HT-29 (cell line): ENCODE measurements around the gene LBHD1. TPM values are rescaled to one million over a fixed set of nuclear protein-coding genes. Genes with fewer than 3 reads are reported as not detected.
"Not testable (repeated sequence)": the region's sequence is repeated elsewhere in the genome, so short reads cannot be mapped to it uniquely, and the experiment has no call there.

ENCODE experiments used
- DNase-seq: peaks from one replicate; pipeline ENCODE4 v3.0.0-alpha.2; 2015; ENCODE audit warnings: low spot score
- small RNA-seq: library from RNA; depleted of rRNA; stranded (forward); fragments of <200 nt; gene quantifications from one replicate; pipeline ENCODE3, GENCODE V24; 2014
- total RNA-seq: library from RNA; depleted of rRNA; stranded (reverse); fragments of >200 nt; shearing (Covaris generic); gene quantifications from 2 replicates; pipeline ENCODE4 v1.2.3, GENCODE V29; 2014; rRNA removed

The LBHD1 gene
- total RNA-seq, 1 experiment from 2014 or later, result 13.3 TPM

GRCh38 chr11:62621027-62621566 is 51.0 kb downstream of the LBHD1 start:
- no peak for DNase-seq

DNA sequence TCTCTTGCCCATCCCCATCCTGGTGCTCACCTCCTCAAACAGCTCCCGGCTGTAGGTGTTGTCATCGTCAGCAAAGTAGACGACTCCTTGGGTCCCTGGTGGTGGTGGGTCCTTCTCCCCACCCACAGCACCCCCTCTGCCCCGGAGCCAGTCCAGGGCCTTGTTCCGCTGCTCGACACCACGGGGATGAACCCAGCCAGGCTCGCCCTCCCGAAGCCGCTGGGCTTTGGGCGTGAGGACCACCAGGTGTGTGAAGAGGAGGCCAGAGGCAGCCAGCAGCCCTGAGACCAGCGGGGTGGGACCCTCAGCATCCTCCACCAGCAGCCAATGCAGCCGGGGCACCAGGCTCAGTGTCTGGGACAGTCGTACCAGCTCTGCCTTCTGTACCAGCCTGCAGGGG is 55.1 kb downstream of the LBHD1 start:
- DNase-seq, result not testable (repeated sequence)

- no peak for DNase-seq
These were observed 56.5 kb downstream of the LBHD1 start for GRCh38 chr11:62615521-62615920.

- DNase-seq, result peak; percentile 58
These were observed 57.8 kb downstream of the LBHD1 start for GRCh38 chr11:62614275-62614674.

DNA sequence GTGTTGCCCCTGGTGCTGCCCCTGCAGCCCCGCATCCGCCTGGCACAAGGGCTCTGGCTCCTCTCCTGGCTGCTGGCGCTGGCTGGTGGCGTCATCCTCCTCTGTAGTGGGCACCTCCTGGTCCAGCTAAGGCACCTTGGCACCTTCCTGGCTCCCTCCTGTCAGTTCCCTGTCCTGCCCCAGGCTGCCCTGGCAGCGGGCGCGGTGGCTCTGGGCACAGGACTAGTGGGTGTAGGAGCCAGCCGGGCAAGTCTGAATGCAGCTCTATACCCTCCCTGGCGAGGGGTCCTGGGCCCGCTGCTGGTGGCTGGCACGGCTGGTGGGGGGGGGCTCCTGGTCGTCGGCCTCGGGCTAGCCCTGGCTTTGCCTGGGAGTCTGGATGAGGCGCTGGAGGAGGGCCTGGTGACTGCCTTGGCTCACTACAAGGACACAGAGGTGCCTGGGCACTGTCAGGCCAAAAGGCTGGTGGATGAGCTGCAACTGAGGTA is 58.7 kb downstream of the LBHD1 start:
- DNase-seq, result no peak

Small RNA genes within 50 kb of the gene (small RNA-seq; reads per million reads assigned to genes)
- not detected for gene SNORA57

Other genes starting within 250 kb of the LBHD1 start
- gene AHNAK, start 125.5 kb downstream of the LBHD1 start, total RNA-seq, result 281 and 282 TPM in 2 replicates
- 1,888 and 1,945 TPM in 2 replicates for gene EEF1G, start 98.4 kb downstream of the LBHD1 start, total RNA-seq
- 19.3 and 25.1 TPM in 2 replicates for gene TUT1, start 80.7 kb downstream of the LBHD1 start, total RNA-seq
- gene MTA2, start 70.4 kb downstream of the LBHD1 start, total RNA-seq, result 223 and 229 TPM in 2 replicates
- 72.3 and 72.5 TPM in 2 replicates for gene EML3, start 59.5 kb downstream of the LBHD1 start, total RNA-seq
- 10.9 and 13.6 TPM in 2 replicates for gene ROM1, start 59.0 kb downstream of the LBHD1 start, total RNA-seq
- 63.1 and 82.8 TPM in 2 replicates for gene B3GAT3, start 50.3 kb downstream of the LBHD1 start, total RNA-seq
- 257 and 314 TPM in 2 replicates for gene GANAB, start 25.7 kb downstream of the LBHD1 start, total RNA-seq
- gene INTS5, start 19.0 kb downstream of the LBHD1 start, total RNA-seq, result 44.6 and 47.4 TPM in 2 replicates
- 272 and 322 TPM in 2 replicates for gene C11orf98, start 7.1 kb downstream of the LBHD1 start, total RNA-seq
- 24.5 and 25.2 TPM in 2 replicates for gene CSKMT, start 7.0 kb downstream of the LBHD1 start, total RNA-seq
- 124 and 141 TPM in 2 replicates for gene UQCC3, start 594 bp downstream of the LBHD1 start, total RNA-seq
- 247 and 265 TPM in 2 replicates for gene UBXN1, start 6.8 kb upstream of the LBHD1 start, total RNA-seq
- gene LRRN4CL, start 17.3 kb upstream of the LBHD1 start, total RNA-seq, result 0.50 TPM in 1 of 2 replicates, not detected in the other
- gene BSCL2, start 35.2 kb upstream of the LBHD1 start, total RNA-seq, result 147 and 161 TPM in 2 replicates
- not detected in 2 replicates for gene GNG3, start 35.4 kb upstream of the LBHD1 start, total RNA-seq
- gene HNRNPUL2, start 55.2 kb upstream of the LBHD1 start, total RNA-seq, result 12.2 and 12.3 TPM in 2 replicates
- gene TTC9C, start 56.2 kb upstream of the LBHD1 start, total RNA-seq, result 32.4 and 45.5 TPM in 2 replicates
- gene ZBTB3, start 81.9 kb upstream of the LBHD1 start, total RNA-seq, result 10.6 and 13.1 TPM in 2 replicates
- gene POLR2G, start 89.3 kb upstream of the LBHD1 start, total RNA-seq, result 138 and 141 TPM in 2 replicates
- 57.9 and 71.7 TPM in 2 replicates for gene TAF6L, start 99.1 kb upstream of the LBHD1 start, total RNA-seq
- 87.6 and 114 TPM in 2 replicates for gene TMEM179B, start 115.1 kb upstream of the LBHD1 start, total RNA-seq
- gene TMEM223, start 119.7 kb upstream of the LBHD1 start, total RNA-seq, result 77.3 and 79.3 TPM in 2 replicates
- gene NXF1, start 133.2 kb upstream of the LBHD1 start, total RNA-seq, result 24.4 and 31.7 TPM in 2 replicates
- gene STX5, start 159.8 kb upstream of the LBHD1 start, total RNA-seq, result 64.6 and 80.6 TPM in 2 replicates
- gene TEX54, start 160.6 kb upstream of the LBHD1 start, total RNA-seq, result 0.61 TPM in 1 of 2 replicates, not detected in the other
- gene WDR74, start 167.3 kb upstream of the LBHD1 start, total RNA-seq, result 183 and 191 TPM in 2 replicates
- 418 and 438 TPM in 2 replicates for gene SLC3A2, start 208.6 kb upstream of the LBHD1 start, total RNA-seq
- 0.18 TPM in 1 of 2 replicates, not detected in the other for gene CHRM1, start 249.1 kb upstream of the LBHD1 start, total RNA-seq